Gastroesophageal sphincter (tissue), 2 donors: ENCODE results near the gene GNA14.

Experiments used
- EP300 ChIP-seq: sonication (generic); formaldehyde crosslinking; IDR thresholded peaks from one replicate; pipeline ENCODE4 v1.6.1; 2017; ENCODE audit warnings: antibody characterized with exemption, mild to moderate bottlenecking
- POLR2A ChIP-seq, 2 donors: fragments of 450-650 bp; IDR thresholded peaks; one replicate each; pipeline ENCODE4 v1.6.1; 2017; ENCODE audit warnings: antibody characterized with exemption in 2 of 2, mild to moderate bottlenecking in 2 of 2, moderate library complexity in 1 of 2
- POLR2AphosphoS5 ChIP-seq: sonication (generic); formaldehyde crosslinking; IDR thresholded peaks from one replicate; pipeline ENCODE4 v1.6.1; 2017; ENCODE audit warnings: antibody characterized with exemption

GRCh38 chr9:77450085-77450475 is 198.0 kb downstream of the GNA14 start:
- TF ChIP-seq POLR2AphosphoS5 (no peak), POLR2A (IDR thresholded peaks at IDR 0.05) (no peak), EP300 (no peak)
